ENCODE results near the gene DLGAP1.
A peak's percentile ranks its signal among the peaks of the same experiment; 100 is the strongest.

Gene DLGAP1

GRCh38 chr18:4172196-4173100 lies 282.7 kb downstream of the DLGAP1 start:
- DNase-seq (ENCODE audit: low spot score), result no peak

- DNase-seq (ENCODE audit: low spot score), result no peak
These were observed 297.8 kb downstream of the DLGAP1 start for GRCh38 chr18:4157352-4157751.

- DNase-seq (ENCODE audit: low spot score), result no peak
These were observed 308.3 kb downstream of the DLGAP1 start for GRCh38 chr18:4146797-4147196.

- DNase-seq (ENCODE audit: low spot score), result no peak
These were observed 310.9 kb downstream of the DLGAP1 start for GRCh38 chr18:4144201-4144600.

- no peak for DNase-seq (ENCODE audit: low spot score)
These were observed 311.5 kb downstream of the DLGAP1 start for GRCh38 chr18:4143585-4143984.

GRCh38 chr18:4142876-4143275 lies 312.2 kb downstream of the DLGAP1 start:
- DNase-seq (ENCODE audit: low spot score), result no peak

GRCh38 chr18:4134700-4135099 lies 320.4 kb downstream of the DLGAP1 start:
- DNase-seq (ENCODE audit: low spot score), result no peak

GRCh38 chr18:4130734-4131719 lies 324.1 kb downstream of the DLGAP1 start:
- DNase-seq (ENCODE audit: low spot score), result no peak

GRCh38 chr18:4126939-4127338 lies 328.2 kb downstream of the DLGAP1 start:
- no peak for DNase-seq (ENCODE audit: low spot score)

- no peak for DNase-seq (ENCODE audit: low spot score)
These were observed 329.4 kb downstream of the DLGAP1 start for GRCh38 chr18:4125627-4126230.

GRCh38 chr18:4125224-4125623 lies 329.9 kb downstream of the DLGAP1 start:
- DNase-seq (ENCODE audit: low spot score), result peak; percentile 56

- DNase-seq (ENCODE audit: low spot score), result no peak
These were observed 335.3 kb downstream of the DLGAP1 start for GRCh38 chr18:4119813-4120212.

- DNase-seq (ENCODE audit: low spot score), result no peak
These were observed 335.9 kb downstream of the DLGAP1 start for GRCh38 chr18:4119127-4119648.

GRCh38 chr18:4108016-4108415 lies 347.1 kb downstream of the DLGAP1 start:
- DNase-seq (ENCODE audit: low spot score), result no peak

GRCh38 chr18:4107049-4107467 lies 348.0 kb downstream of the DLGAP1 start:
- DNase-seq (ENCODE audit: low spot score), result no peak

GRCh38 chr18:4106407-4107033 lies 348.6 kb downstream of the DLGAP1 start:
- DNase-seq (ENCODE audit: low spot score), result peak; percentile 35

GRCh38 chr18:4102901-4103300 lies 352.2 kb downstream of the DLGAP1 start:
- no peak for DNase-seq (ENCODE audit: low spot score)

- DNase-seq (ENCODE audit: low spot score), result no peak
These were observed 354.1 kb downstream of the DLGAP1 start for GRCh38 chr18:4101009-4101408.

GRCh38 chr18:4096486-4096885 lies 358.6 kb downstream of the DLGAP1 start:
- DNase-seq (ENCODE audit: low spot score), result peak; percentile 2

GRCh38 chr18:4093676-4094075 lies 361.4 kb downstream of the DLGAP1 start:
- DNase-seq (ENCODE audit: low spot score), result no peak

- no peak for DNase-seq (ENCODE audit: low spot score)
These were observed 370.7 kb downstream of the DLGAP1 start for GRCh38 chr18:4084382-4084900.

All from AG08395 (cell line).